GM12873 (cell line): ENCODE measurements around the gene MRPS18A.

Experiments
- TF ChIP-seq, protein P1 (sequence below): IDR thresholded peaks from 2 replicates; pipeline ENCODE4 v1.5.1; 2012; ENCODE audit warnings: low read depth, mild to moderate bottlenecking, moderate library complexity, low read length, control low read depth; ENCODE audit not compliant: insufficient read depth; ENCODE audit errors: missing control alignments

Gene MRPS18A

DNA sequence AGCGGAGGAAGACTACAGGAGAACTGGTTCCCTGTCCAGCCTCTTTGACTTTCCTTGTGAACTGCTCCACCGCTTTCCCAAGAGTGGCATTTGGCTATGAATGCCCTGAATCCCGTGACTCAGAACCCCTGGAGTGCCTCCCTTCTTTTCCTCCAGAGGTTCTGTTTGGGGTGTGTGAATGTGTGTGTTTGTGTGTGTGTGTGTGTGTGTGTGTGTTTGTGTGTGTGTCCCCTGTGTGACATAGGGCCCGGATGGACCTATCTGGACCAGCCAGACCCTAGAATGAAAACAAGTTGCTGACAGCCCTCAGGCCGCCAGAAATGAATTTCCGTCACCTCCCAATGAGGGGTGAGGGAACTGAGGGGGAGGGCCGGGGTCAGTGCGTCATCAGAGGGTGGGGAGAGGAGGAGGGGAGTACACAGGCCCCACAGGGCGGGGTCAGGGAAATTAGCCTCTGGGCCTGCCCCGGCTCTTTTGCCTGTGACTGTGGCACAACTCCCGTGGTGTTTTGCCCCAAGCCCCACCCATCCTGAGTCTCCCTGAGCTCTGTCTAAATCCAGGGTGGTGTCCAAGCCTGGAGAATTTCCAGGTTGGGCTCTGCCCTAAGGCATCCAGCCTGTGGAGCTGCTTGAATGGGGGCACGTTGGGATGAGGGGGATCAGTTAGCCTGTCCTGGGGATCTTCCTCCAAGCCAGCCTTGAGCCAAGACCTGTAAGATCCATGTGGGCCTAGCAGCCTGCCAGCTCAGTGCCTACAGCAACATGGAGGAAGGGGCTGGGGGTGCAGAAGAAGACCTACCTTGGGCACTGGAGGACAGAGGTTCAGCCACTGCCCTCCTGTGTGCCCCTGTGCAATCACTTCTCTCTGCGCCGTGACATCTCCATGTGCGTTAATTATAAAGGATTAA is 15.2 kb upstream of the MRPS18A start:
- TF ChIP-seq, protein P1, sequence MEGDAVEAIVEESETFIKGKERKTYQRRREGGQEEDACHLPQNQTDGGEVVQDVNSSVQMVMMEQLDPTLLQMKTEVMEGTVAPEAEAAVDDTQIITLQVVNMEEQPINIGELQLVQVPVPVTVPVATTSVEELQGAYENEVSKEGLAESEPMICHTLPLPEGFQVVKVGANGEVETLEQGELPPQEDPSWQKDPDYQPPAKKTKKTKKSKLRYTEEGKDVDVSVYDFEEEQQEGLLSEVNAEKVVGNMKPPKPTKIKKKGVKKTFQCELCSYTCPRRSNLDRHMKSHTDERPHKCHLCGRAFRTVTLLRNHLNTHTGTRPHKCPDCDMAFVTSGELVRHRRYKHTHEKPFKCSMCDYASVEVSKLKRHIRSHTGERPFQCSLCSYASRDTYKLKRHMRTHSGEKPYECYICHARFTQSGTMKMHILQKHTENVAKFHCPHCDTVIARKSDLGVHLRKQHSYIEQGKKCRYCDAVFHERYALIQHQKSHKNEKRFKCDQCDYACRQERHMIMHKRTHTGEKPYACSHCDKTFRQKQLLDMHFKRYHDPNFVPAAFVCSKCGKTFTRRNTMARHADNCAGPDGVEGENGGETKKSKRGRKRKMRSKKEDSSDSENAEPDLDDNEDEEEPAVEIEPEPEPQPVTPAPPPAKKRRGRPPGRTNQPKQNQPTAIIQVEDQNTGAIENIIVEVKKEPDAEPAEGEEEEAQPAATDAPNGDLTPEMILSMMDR: no peak

DNA sequence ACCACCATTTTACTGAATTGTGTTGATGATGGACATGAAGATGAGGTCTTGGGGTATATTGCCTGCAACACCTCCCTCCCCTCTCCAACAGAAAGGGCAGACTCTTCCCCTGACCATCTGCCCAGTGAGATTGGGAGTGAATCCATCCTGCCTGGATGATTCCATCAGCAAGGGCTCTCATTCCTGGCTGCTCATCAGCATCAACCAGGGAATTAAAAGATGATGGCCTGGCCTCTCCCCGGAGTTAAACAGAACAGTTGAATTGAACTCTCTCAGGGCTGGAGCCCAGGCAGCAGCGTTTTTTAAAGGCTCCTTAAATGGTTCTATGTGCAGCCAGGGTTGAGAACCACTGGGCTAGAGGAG is 14.6 kb upstream of the MRPS18A start:
- TF ChIP-seq, protein P1: no peak

DNA sequence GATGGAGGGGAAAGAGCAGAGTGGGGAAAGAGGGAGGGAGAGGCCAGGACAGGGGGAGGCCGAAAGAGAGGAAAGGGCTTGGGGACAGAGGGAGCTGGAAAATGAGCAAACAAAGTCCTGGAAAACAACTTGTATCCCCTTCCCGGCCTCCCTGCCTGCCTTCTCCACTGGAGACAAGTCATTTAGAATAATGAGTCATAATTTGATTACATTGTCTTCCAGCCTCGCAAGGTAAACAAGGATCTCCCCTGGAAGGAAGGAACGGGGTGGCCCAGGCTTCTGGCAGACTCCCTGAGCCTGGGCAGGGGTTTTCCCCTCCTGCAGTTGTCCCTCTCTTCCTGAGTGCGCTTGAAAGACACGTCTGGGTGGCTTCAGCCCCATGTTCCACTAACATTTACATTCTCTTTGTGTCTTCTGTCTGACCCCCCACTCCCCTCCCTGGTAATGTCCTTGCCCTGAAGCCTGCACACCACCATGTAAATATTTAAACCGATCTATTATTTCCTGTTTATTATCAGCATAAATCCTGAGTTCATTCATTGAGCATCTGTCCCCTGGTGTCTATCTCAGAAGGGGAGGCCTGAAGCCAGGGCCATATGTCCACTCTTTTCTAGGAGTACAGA is 12.1 kb upstream of the MRPS18A start:
- TF ChIP-seq, protein P1: no peak

DNA sequence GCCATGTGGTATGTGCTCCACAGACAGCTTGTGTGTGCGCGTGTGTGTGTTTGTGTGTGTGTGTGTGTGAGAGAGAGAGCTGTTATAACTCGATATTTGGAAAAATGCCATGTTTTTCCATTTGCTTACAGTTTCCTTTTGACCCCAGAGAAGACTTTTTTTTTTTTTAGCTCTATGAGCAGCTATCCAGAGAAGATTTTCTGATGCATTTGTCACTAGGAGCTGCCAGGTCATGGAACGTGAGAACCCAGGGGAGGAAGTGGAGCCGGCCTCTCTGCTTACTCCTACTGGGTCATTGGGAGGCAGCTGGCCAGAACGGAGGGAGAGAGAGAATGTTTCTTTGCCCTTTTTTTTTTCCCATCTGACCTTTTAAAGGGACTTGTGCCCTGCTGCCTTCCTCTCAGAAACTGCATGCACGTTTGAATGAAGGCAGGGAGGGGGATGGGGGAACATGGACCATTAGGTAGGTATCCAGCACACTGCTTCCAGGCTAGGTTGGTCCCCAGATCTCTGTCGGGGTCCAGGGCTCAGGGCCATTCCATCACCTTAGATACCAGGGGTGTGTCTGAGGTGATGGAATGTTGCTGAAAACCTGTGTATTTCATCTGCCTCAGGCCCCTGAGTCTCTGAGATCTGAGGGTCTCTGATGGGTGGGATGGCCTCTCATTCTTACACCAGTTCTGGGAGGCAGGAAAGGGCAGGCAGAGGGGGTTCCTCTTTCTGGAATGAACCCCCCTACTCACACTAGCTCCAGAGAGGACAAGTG is 11.2 kb upstream of the MRPS18A start:
- TF ChIP-seq, protein P1: no peak

DNA sequence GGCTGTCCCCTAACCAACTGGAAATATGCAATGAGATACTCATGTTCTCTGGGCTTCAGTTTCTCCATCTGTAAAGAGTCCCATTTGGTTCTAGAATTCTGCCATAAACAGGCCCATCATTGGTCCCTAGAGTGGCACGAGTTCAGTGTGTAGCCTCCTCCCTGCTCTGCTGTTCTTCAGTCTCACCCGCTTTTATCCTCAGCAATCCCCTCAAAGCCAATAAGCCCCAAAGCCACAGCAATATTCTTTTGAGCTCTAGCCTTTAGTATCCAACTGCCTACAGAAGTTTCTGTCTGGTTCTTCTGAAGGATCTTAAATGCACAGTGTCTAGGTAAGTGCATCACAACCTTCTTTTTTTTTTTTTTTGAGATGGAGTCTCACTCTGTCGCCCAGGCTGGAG is 9.8 kb upstream of the MRPS18A start:
- TF ChIP-seq, protein P1: no peak

DNA sequence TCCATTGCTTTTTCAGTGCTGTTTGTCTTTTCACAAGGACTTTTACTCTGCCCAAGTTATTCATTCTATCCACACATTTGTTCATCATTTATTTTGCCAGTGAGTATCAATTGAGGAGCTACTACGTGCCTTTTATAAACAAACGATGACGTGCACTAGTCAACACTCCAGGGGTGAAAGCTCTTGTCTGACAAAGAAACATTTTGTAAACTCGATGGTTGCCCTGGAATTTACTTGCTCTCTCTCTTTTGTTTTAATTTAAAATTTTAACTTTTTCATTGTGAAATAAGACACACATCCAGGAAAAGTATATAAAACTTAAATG is 8.3 kb upstream of the MRPS18A start:
- TF ChIP-seq, protein P1: no peak
